ENCODE results near the gene PYCARD.

PYCARD gene

GRCh38 chr16:31221357-31222160 is 19.0 kb upstream of the PYCARD start:
- H3K27ac ChIP-seq = no peak overlapping the region
- TF ChIP-seq, protein P1, sequence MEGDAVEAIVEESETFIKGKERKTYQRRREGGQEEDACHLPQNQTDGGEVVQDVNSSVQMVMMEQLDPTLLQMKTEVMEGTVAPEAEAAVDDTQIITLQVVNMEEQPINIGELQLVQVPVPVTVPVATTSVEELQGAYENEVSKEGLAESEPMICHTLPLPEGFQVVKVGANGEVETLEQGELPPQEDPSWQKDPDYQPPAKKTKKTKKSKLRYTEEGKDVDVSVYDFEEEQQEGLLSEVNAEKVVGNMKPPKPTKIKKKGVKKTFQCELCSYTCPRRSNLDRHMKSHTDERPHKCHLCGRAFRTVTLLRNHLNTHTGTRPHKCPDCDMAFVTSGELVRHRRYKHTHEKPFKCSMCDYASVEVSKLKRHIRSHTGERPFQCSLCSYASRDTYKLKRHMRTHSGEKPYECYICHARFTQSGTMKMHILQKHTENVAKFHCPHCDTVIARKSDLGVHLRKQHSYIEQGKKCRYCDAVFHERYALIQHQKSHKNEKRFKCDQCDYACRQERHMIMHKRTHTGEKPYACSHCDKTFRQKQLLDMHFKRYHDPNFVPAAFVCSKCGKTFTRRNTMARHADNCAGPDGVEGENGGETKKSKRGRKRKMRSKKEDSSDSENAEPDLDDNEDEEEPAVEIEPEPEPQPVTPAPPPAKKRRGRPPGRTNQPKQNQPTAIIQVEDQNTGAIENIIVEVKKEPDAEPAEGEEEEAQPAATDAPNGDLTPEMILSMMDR (conservative IDR thresholded peaks at IDR 0.05) = no peak

- TF ChIP-seq, protein P1 (conservative IDR thresholded peaks at IDR 0.05) = no peak
- H3K27ac ChIP-seq = no peak overlapping the region
Observed at GRCh38 chr16:31219154-31219741, 16.7 kb upstream of the PYCARD start.

- TF ChIP-seq, protein P1 (conservative IDR thresholded peaks at IDR 0.05) = no peak
- no peak overlapping the region for H3K27ac ChIP-seq
Observed at GRCh38 chr16:31217136-31217530, 14.6 kb upstream of the PYCARD start.

- TF ChIP-seq, protein P1 (conservative IDR thresholded peaks at IDR 0.05) = no peak
- H3K27ac ChIP-seq = peak within 1 kb of the TSS; percentile 51; the same call in 1 of the 2 replicates
Observed at GRCh38 chr16:31216422-31217135, 14.0 kb upstream of the PYCARD start, which contains the start of gene PYDC1. Gene PYDC1, minus strand, starts transcription at chr16:31217135. Its CDS starts 107 bp downstream, at chr16:31217028.

- TF ChIP-seq, protein P1 (conservative IDR thresholded peaks at IDR 0.05) = no peak
Observed at GRCh38 chr16:31215287-31216162, 13.0 kb upstream of the PYCARD start.

GRCh38 chr16:31214708-31215286 is 12.2 kb upstream of the PYCARD start:
- H3K27ac ChIP-seq = peak overlapping the region; percentile 51; the same call in 1 of the 2 replicates
- TF ChIP-seq, protein P1 (conservative IDR thresholded peaks at IDR 0.05) = no peak

More at GRCh38 chr16:31215287-31216162, 13.0 kb upstream of the PYCARD start:
- peak overlapping the region; percentile 51 for H3K27ac ChIP-seq

All from VCaP (cell line).